GM18511 (cell line): ENCODE data around the gene MTERF4.

ENCODE experiments used
- ATAC-seq: cut with Tn5 transposase; IDR thresholded peaks from one replicate; pipeline ENCODE4 v1.9.1; 2021; ENCODE audit warnings: mild to moderate bottlenecking, moderate library complexity; ENCODE audit not compliant: unreplicated experiment

The MTERF4 gene

GRCh38 chr2:241091734-241092445 lies 10.2 kb downstream of the MTERF4 start:
- no peak for ATAC-seq

GRCh38 chr2:241091201-241091600 lies 10.9 kb downstream of the MTERF4 start:
- no peak for ATAC-seq

DNA sequence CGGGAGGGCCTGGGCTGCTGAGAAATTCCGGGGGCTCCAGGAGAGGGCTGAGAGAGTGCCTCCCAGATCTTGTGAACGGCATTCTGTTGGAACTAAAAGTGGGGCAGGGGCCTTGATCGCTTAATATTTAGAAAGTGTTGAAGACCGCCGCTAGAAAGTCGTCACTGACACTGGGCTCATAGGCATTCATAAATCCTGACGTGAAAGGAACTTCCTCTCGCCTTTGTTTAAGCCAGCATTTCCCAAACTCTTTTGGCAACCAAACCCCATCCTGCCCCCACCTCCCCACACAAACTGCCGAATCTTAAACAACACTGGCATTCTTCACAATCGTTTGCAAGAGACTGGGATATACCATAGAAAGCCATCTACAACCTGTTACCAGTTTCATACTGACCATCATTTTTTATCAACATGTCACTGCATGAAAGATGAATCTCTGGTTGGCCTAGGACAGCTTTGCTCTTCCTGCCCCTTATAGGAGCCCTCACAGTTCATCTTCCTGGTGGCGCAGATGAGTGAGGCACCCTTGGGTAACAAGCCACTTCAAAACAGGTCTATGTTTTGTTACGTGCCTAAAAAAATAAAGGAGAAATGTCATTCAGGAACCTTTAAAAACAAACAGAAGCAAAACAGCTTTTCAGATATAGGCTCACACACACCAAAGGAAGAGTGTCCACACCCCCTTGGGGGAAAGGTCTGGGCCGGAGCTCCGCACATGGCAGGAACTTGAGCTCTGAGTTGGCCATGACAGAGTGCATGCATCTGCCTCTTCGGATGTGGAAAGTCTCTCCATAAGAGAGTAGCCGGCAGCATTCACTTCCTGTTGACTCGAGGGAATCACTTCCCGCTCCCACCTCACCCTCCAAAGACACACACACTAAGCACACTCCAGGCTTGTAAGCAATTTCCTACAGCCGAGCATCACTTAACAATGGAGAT lies 13.0 kb downstream of the MTERF4 start:
- ATAC-seq: no peak

DNA sequence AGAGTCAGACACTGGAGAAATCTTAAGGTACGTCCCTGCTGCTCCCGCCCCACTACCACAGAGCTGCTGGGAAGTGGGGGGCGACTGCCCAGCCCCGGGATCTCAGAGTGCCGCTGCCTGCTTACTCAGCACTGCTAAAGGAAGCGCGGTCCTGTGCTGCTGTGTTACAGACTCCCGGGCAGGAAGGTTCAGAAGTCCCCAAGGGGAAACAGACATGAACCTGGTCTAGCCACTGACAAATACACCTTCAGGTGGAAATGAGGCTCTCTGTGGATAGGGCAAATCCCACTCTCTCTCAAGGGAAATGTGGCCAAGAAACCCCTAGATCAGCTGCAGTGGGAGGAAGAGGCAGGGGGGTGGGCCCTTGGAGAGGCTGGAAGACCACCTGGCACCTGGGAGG lies 13.7 kb downstream of the MTERF4 start:
- ATAC-seq: no peak

DNA sequence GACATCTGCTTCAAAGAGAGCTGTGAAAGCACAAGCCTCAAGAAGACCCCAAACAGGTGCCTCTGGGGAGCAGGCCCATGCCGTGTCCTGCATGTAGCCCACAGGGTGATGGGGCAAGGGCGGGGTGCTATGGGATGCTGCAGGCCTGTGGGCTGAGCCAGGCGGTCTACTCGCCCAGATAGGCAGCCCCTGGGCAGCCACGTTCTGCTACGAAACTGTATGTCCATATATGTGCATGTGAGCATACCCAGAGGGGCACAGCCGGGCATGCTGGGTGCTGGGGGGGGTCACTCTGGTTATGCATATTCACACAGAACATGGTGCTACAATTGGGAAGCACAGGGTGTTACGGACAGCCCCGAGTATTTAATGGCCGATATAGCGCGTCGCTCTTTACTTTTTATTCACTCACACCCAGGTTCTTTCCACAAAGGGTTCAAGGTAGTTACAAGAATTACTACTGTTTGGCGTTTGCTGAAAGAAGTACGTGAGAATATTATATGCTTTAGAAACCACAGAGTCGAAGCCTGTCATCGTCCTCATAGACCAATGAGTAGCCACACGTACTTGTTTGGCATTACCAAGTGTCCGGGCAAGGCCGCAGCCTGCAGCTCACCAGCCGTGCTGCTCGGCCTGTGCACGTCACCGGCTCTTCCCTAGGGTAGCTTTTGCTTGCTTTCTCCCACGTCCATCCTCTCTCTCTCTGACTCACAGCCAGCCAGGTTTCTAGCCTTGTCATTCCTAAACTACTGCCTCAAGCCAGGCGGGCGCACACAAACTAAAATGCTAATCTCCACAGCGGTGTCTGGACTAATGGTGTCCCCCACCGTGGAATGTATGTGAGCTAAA lies 14.4 kb downstream of the MTERF4 start:
- ATAC-seq: no peak

DNA sequence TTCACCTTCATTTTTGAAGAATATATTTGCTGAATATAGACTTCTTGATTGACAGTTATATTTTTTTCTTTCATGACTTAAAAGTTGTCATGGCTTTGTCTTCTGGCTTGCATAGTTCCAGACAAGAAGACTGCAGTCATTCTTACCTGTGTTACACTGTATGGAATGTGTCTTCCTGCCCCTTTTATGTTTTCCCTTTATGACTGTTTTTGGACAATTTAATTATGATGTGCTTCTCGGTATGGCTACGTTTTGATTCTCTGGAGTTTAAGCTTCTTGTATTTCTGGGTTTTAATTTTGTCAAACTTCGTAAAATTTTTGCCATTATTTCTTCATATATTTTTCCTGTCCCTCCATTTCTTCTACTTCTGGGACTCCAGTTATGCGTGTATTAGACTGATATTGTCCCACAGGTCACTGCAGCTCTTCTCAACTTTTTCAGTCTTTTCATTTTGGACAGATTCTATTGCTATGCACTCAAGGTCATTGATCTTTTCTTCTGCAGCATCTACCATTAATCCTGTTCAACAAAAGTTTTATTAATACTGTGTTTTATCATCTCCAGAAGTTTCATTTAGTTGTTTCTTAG lies 17.1 kb downstream of the MTERF4 start:
- ATAC-seq: no peak

GRCh38 chr2:241083091-241083415 lies 19.0 kb downstream of the MTERF4 start:
- ATAC-seq: no peak

DNA sequence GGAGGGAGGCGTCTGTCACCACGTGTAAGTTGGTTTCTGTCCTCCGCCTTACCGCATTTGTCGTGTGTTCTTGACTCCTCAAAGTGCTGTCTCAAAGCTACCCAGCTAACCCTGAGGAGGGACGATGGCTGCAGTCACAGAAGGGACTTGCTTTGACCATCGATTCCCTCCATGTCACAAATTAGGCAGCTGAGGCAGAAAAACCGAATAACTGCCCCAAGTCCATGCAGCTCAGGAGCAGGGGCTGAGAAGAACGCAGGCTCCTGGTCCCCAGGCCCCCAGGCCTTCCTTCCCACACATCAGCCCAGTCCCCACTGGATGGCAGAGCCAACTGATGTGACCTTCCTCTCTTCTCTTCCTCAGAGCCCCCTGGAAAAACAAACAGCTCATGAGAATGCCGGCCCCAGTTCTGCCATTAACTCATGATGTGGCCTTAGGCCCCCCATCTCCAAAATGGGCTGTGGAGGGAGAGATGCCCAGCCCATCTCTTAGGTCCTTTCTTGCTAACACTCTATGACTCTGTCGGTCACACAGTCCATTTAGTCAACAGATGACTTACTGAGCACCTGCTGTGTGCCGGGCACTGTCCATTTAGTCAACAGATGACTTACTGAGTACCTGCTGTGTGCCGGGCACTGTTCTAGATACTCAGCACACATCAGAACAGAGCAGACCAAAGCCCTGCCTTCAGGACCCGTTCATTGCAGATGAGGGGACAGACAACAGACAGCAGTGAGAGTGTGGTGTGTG lies 19.6 kb downstream of the MTERF4 start:
- no peak for ATAC-seq

GRCh38 chr2:241081643-241082340 lies 20.3 kb downstream of the MTERF4 start:
- no peak for ATAC-seq

DNA sequence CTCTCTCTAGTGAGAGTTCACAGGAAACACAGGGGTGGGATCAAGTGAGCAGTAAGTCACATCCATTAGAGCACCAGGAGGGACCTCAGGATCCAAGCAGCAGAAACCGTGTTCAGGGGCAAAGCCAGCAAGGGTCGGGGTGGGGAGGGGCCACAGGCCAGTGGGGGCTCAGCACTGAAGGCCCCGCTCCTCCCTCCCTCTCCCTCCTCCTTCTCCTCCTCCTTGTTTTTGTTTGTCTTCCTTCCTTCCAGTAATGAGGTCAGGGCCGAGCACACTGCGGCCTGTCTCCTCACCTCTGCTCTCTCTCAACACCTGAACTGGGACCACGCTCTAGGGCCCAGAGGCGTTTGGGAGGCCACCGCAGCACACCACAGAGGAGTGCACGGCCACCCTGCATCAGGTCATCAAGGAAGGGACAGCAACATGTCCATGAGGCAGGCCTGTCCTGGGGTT lies 20.9 kb downstream of the MTERF4 start:
- no peak for ATAC-seq

DNA sequence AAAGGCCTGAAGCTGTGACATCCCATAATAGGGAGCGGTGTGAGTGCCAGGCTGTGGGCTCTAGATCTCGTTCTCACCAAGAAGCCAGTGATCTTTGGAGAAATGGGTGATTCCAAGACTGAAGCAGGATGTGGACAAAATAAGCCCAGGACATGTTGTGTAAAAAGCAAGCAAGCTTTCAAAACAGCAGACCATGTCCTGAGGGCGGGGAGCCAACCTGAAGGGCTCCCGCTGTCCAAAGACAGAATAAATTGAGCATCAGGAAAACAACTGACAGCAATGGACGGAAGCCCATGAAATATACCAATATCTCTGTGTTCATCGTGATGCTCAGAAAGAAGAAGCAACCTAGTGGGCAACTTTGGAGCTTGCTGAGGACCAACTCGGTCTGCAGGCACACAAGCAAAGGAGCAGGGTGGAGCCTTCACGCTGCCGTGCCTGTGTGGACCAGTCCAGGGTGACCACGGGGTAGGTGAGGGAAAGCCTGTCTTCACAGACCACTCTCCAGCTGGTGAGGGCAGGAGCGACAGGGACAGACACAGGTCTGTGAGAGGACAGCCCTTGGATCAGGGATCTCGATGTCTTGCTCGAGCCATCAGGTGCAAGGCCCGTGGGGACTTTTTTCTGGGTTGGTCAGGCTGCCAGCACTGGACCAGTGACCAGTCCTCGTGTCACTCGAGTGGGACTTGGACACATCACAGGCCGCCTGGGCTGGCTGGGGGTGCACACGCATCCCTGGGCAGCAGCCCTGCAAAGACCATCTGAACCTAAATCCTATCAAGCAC lies 21.5 kb downstream of the MTERF4 start:
- ATAC-seq: no peak

DNA sequence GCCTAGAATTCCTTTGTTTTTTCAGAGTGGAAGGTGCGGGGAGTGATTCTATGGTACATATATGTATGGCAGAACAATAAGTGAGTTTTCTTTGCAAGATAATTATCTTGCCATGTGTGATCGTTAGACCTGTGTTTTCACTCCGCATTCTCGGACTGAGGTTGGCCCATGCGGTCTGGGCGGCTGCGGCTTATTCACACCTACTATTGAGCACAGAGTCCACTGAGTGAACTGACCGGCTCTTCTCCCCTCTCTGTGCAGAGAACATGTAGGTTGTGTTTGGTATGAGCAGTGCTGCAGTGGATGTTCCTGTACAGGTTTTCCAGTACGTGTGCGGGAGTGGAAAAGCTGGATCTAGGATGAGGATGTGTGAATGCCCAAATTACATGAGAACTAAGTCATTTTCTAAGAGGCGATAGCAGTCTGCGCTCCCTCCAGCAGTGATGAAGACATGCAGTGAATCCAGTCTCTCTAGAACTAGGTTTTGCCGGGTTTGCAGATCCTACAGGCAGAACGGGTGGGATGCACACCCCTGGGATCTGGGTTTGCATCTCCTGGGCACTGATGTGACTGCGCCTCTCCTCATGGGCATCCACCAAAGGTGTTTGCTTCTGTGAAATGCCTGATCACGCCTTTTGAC lies 27.1 kb downstream of the MTERF4 start:
- ATAC-seq: no peak

GRCh38 chr2:241074065-241074818 lies 27.8 kb downstream of the MTERF4 start:
- ATAC-seq: no peak

DNA sequence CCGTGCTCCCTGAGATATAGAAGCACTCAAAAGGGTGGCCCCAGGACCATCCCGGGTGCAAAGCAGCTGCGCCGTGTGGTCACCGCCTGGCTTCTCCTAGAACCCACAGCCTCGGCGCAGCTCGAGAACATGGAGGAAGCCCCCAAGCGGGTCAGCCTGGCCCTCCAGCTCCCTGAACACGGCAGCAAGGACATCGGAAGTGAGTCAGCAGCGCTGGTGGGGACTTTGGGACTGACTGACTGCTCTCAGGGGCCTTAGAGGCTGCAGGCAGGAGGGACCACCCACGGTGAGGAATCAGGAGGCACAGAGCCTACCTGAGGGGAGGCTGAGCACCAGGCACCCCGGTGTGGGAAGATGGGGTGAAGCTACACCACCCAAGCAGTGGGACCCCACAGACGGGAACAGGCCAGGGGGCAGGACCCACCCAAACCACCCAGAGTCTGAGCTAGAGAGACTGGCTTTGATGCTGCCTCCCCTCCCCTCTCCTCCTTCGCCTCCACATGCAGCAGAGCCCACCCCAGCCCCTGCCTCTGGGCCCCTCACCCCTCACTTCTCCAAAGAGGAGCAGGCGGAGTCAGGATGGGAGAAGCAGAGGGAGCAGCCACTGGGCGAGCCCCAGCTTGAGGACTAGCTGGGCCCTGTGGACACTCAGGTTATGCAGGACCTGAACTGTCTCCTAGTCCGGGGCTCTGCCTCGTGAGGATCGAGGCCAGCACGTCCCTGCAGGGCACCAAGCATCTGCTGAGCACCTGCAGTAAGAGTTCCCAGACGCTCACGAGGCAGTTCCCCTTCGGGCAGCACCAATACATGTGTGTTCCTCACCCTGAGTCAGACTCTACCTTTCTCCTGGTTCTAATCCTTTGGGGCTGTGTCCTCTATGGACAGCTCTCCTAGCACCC lies 28.7 kb downstream of the MTERF4 start:
- no peak for ATAC-seq

- ATAC-seq: no peak
These were observed 29.4 kb downstream of the MTERF4 start for GRCh38 chr2:241072553-241073165.

GRCh38 chr2:241072151-241072550 lies 29.9 kb downstream of the MTERF4 start:
- no peak for ATAC-seq
